WTC11 (cell line): ENCODE measurements around the gene FAM110A. TPM values are rescaled to one million over a fixed set of nuclear protein-coding genes. Genes with fewer than 3 reads are reported as not detected.

Source experiments
- ATAC-seq: fragments of 200-7000 bp; cut with Tn5 transposase; 2 replicates; pipeline ENCODE4 v1.10.0; 2021; ENCODE audit warnings: mild to moderate bottlenecking, moderate library complexity
- CTCF ChIA-PET: fragments of 300-600 bp; sonication (Branson Sonifier 250); formaldehyde crosslinking; loops from one replicate; lab custom pipeline; 2021; ENCODE audit warnings: antibody characterized with exemption; lab: Charles Lee
- POLR2A ChIA-PET: fragments of 350-600 bp; sonication (Branson Sonifier 250); formaldehyde crosslinking; loops from one replicate; lab custom pipeline; 2021; ENCODE audit warnings: antibody characterized with exemption; lab: Charles Lee
- DNase-seq: peaks from one replicate; pipeline ENCODE4 v3.0.0; 2021; ENCODE audit warnings: low spot score
- H3K27ac Mint-ChIP-seq: 2 replicates; pipeline ENCODE4 v1.8.0; 2021; ENCODE audit warnings: mixed read lengths
- H3K27me3 Mint-ChIP-seq: 2 replicates; pipeline ENCODE4 v1.8.0; 2021; ENCODE audit warnings: low read depth, mild to moderate bottlenecking, moderate library complexity, mixed read lengths
- H3K36me3 Mint-ChIP-seq: 2 replicates; pipeline ENCODE4 v1.8.0; 2021; ENCODE audit warnings: mixed read lengths
- H3K4me1 Mint-ChIP-seq: 2 replicates; pipeline ENCODE4 v1.8.0; 2022; ENCODE audit warnings: mixed read lengths
- H3K4me3 Mint-ChIP-seq: 2 replicates; pipeline ENCODE4 v1.8.0; 2021; ENCODE audit warnings: mild to moderate bottlenecking, moderate library complexity, mixed read lengths
- H3K9me3 Mint-ChIP-seq: 2 replicates; pipeline ENCODE4 v1.8.0; 2021; ENCODE audit warnings: mixed read lengths
- CREM ChIP-seq: sonication (generic); formaldehyde crosslinking; IDR thresholded peaks from 2 replicates; pipeline ENCODE4 v1.8.1; 2022; ENCODE audit warnings: mild to moderate bottlenecking, missing genetic modification reagents, moderate library complexity
- ELF4 ChIP-seq: sonication (generic); formaldehyde crosslinking; IDR thresholded peaks from 2 replicates; pipeline ENCODE4 v1.8.1; 2022; ENCODE audit warnings: low read depth, mild to moderate bottlenecking, moderate library complexity, missing genetic modification reagents
- EMX1 ChIP-seq: fragments of 250-450 bp; sonication (Bioruptor Pico); IDR thresholded peaks from 2 replicates; pipeline ENCODE4 v1.8.0; 2021; ENCODE audit warnings: mild to moderate bottlenecking
- ESRRA ChIP-seq: sonication (generic); formaldehyde crosslinking; IDR thresholded peaks from 2 replicates; pipeline ENCODE4 v1.8.1; 2022; ENCODE audit warnings: mild to moderate bottlenecking, missing genetic modification reagents, borderline replicate concordance
- ETV6 ChIP-seq: sonication (generic); formaldehyde crosslinking; IDR thresholded peaks from 2 replicates; pipeline ENCODE4 v1.8.1; 2022; ENCODE audit warnings: mild to moderate bottlenecking, missing genetic modification reagents
- GRHL2 ChIP-seq: fragments of 250-450 bp; sonication (Bioruptor Pico); IDR thresholded peaks from 2 replicates; pipeline ENCODE4 v1.8.0; 2022; ENCODE audit warnings: mild to moderate bottlenecking, moderate library complexity; ENCODE audit not compliant: insufficient replicate concordance, severe bottlenecking
- GTF2I ChIP-seq: fragments of 250-450 bp; sonication (Bioruptor Pico); conservative IDR thresholded peaks from 2 replicates; pipeline ENCODE4 v1.4.0; 2021; ENCODE audit warnings: mild to moderate bottlenecking
- JAZF1 ChIP-seq: fragments of 250-450 bp; sonication (Bioruptor Pico); IDR thresholded peaks from 2 replicates; pipeline ENCODE4 v1.9.0; 2021; ENCODE audit warnings: moderate library complexity, mild to moderate bottlenecking, inconsistent platforms
- PRRX2 ChIP-seq: fragments of 250-450 bp; sonication (Bioruptor Pico); IDR thresholded peaks from 2 replicates; pipeline ENCODE4 v1.8.0; 2021; ENCODE audit warnings: mild to moderate bottlenecking
- RORB ChIP-seq: fragments of 250-450 bp; sonication (Bioruptor Pico); IDR thresholded peaks from 2 replicates; pipeline ENCODE4 v1.9.0; 2021; ENCODE audit warnings: mild to moderate bottlenecking
- ZBTB21 ChIP-seq: sonication (generic); formaldehyde crosslinking; IDR thresholded peaks from 2 replicates; pipeline ENCODE4 v1.8.1; 2023; ENCODE audit warnings: mild to moderate bottlenecking, missing genetic modification reagents, borderline replicate concordance
- ZNF138 ChIP-seq: sonication (generic); formaldehyde crosslinking; conservative IDR thresholded peaks from 2 replicates; pipeline ENCODE4 v1.8.1; 2022; ENCODE audit warnings: mild to moderate bottlenecking, moderate library complexity, missing genetic modification reagents
- ZNF232 ChIP-seq: sonication (generic); formaldehyde crosslinking; IDR thresholded peaks from 2 replicates; pipeline ENCODE4 v1.8.0; 2022; ENCODE audit warnings: mild to moderate bottlenecking, missing genetic modification reagents
- ZNF263 ChIP-seq: sonication (generic); formaldehyde crosslinking; IDR thresholded peaks from 2 replicates; pipeline ENCODE4 v1.8.1; 2022; ENCODE audit warnings: low read depth, mild to moderate bottlenecking, moderate library complexity, missing genetic modification reagents
- ZNF281 ChIP-seq: sonication (generic); formaldehyde crosslinking; IDR thresholded peaks from 2 replicates; pipeline ENCODE4 v1.8.0; 2023; ENCODE audit warnings: mild to moderate bottlenecking, missing genetic modification reagents
- ZNF671 ChIP-seq: fragments of 250-450 bp; sonication (Bioruptor Pico); IDR thresholded peaks from 2 replicates; pipeline ENCODE4 v1.8.0; 2021; ENCODE audit warnings: mild to moderate bottlenecking
- total RNA-seq: library from RNA; stranded (reverse); gene quantifications from 3 replicates; pipeline ENCODE4 v1.2.3, GENCODE V29; 2021
- TF ChIP-seq, protein P1 (sequence below): sonication (generic); formaldehyde crosslinking; IDR thresholded peaks from 2 replicates; pipeline ENCODE4 v1.8.1; 2022; ENCODE audit warnings: low read depth, missing genetic modification reagents, borderline replicate concordance
- TF ChIP-seq, protein P2 (sequence below): sonication (generic); formaldehyde crosslinking; IDR thresholded peaks from 2 replicates; pipeline ENCODE4 v1.8.0; 2023; ENCODE audit warnings: missing genetic modification reagents, mild to moderate bottlenecking, borderline replicate concordance
- TF ChIP-seq, protein P3 (sequence below): sonication (generic); formaldehyde crosslinking; conservative IDR thresholded peaks from 2 replicates; pipeline ENCODE4 v1.8.1; 2022; ENCODE audit warnings: mild to moderate bottlenecking, missing genetic modification reagents
- TF ChIP-seq, protein P4 (sequence below): sonication (generic); formaldehyde crosslinking; IDR thresholded peaks from 2 replicates; pipeline ENCODE4 v1.8.1; 2022; ENCODE audit warnings: mild to moderate bottlenecking, moderate library complexity, missing genetic modification reagents
- TF ChIP-seq, protein P5 (sequence below): sonication (generic); formaldehyde crosslinking; IDR thresholded peaks from 2 replicates; pipeline ENCODE4 v1.8.1; 2023; ENCODE audit warnings: mild to moderate bottlenecking, missing genetic modification reagents
- TF ChIP-seq, protein P6 (sequence below): fragments of 250-450 bp; sonication (Bioruptor Pico); IDR thresholded peaks from 2 replicates; pipeline ENCODE4 v2.1.2; 2022; ENCODE audit warnings: mild to moderate bottlenecking, moderate library complexity

Gene FAM110A
- total RNA-seq, 1 experiment from 2014 or later = 18.8 TPM

DNA sequence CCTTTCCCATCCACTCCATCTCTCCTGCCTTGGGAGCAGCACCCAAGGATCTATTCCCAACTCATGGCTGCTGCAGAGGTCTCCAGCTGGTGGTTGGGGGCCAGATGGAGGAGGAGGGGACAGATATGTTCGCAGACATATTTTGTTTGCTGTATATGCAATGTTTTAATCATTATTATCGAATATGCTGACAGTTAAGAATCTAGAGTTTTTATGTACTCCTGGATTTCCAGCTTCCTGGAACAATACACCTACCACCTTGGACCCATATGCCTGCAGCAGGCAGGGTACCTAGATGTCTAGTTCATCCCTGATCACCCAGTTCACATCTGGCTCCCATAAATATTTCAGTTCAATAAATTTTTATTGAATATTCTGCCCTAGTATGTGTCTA is 9.0 kb downstream of the FAM110A start:
- ChIA-PET CTCF (interaction anchor here (0.6 to 1.2 kb wide), 3 partner anchors 30 to 293 kb away, joined by 3 to 4 read pairs (median 3); no protein-coding TSS in a partner anchor), POLR2A (interaction anchor here (1.3 kb wide), 1 partner anchor 9 kb away, joined by 3 read pairs; the partner anchor contains the start of gene FAM110A)
- Mint-ChIP-seq H3K9me3 (peaks cover 9% of the 10 kb centered on the region), H3K4me1 (peaks cover 44% of the 10 kb centered on the region), H3K27ac (no peak overlapping the region), H3K27me3 (peaks cover 13% of the 10 kb centered on the region), H3K4me3 (peak overlapping the region; percentile 82), H3K36me3 (peaks cover 1% of the 10 kb centered on the region)
- no peak for ATAC-seq
- DNase-seq = no peak
- no peak for TF ChIP-seq ZNF281 (CRISPR knock-in tag)
- no peak for TF ChIP-seq ESRRA (CRISPR knock-in tag)
- TF ChIP-seq, protein P1, sequence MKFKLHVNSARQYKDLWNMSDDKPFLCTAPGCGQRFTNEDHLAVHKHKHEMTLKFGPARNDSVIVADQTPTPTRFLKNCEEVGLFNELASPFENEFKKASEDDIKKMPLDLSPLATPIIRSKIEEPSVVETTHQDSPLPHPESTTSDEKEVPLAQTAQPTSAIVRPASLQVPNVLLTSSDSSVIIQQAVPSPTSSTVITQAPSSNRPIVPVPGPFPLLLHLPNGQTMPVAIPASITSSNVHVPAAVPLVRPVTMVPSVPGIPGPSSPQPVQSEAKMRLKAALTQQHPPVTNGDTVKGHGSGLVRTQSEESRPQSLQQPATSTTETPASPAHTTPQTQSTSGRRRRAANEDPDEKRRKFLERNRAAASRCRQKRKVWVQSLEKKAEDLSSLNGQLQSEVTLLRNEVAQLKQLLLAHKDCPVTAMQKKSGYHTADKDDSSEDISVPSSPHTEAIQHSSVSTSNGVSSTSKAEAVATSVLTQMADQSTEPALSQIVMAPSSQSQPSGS (CRISPR knock-in tag) = no peak
- TF ChIP-seq ZNF671 (CRISPR knock-in tag) = no peak
- TF ChIP-seq, protein P2, sequence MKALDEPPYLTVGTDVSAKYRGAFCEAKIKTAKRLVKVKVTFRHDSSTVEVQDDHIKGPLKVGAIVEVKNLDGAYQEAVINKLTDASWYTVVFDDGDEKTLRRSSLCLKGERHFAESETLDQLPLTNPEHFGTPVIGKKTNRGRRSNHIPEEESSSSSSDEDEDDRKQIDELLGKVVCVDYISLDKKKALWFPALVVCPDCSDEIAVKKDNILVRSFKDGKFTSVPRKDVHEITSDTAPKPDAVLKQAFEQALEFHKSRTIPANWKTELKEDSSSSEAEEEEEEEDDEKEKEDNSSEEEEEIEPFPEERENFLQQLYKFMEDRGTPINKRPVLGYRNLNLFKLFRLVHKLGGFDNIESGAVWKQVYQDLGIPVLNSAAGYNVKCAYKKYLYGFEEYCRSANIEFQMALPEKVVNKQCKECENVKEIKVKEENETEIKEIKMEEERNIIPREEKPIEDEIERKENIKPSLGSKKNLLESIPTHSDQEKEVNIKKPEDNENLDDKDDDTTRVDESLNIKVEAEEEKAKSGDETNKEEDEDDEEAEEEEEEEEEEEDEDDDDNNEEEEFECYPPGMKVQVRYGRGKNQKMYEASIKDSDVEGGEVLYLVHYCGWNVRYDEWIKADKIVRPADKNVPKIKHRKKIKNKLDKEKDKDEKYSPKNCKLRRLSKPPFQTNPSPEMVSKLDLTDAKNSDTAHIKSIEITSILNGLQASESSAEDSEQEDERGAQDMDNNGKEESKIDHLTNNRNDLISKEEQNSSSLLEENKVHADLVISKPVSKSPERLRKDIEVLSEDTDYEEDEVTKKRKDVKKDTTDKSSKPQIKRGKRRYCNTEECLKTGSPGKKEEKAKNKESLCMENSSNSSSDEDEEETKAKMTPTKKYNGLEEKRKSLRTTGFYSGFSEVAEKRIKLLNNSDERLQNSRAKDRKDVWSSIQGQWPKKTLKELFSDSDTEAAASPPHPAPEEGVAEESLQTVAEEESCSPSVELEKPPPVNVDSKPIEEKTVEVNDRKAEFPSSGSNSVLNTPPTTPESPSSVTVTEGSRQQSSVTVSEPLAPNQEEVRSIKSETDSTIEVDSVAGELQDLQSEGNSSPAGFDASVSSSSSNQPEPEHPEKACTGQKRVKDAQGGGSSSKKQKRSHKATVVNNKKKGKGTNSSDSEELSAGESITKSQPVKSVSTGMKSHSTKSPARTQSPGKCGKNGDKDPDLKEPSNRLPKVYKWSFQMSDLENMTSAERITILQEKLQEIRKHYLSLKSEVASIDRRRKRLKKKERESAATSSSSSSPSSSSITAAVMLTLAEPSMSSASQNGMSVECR = no peak
- no peak for TF ChIP-seq CREM (CRISPR knock-in tag)
- TF ChIP-seq GRHL2 (CRISPR knock-in tag) = no peak
- TF ChIP-seq JAZF1 (CRISPR knock-in tag) = no peak
- no peak for TF ChIP-seq ETV6
- TF ChIP-seq, protein P3, sequence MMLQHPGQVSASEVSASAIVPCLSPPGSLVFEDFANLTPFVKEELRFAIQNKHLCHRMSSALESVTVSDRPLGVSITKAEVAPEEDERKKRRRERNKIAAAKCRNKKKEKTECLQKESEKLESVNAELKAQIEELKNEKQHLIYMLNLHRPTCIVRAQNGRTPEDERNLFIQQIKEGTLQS (CRISPR knock-in tag) = no peak
- no peak for TF ChIP-seq RORB (CRISPR knock-in tag)
- TF ChIP-seq EMX1 (CRISPR knock-in tag) = no peak
- no peak for TF ChIP-seq PRRX2 (CRISPR knock-in tag)
- no peak for TF ChIP-seq GTF2I (CRISPR knock-in tag)

DNA sequence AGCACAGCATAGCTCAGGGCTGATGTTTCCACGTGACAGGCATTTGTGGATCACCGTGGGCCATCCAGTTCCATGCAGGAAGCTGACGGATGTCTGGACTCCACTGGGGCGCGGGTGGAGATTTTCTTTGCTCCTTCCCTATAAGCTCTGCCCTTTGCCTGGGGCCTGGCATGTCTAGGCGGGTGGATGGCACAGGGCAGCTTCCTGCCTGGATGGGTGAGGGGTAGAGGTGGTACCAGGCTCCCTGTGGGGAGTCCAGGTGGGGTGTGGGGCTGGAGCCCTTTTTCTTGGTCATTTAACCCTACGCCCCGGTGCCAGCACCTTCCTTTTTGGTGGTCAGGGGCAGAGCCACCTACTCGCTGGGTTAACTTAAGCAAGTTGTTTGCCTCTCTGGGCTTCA is 10.4 kb downstream of the FAM110A start:
- Mint-ChIP-seq H3K4me1 (peaks cover 44% of the 10 kb centered on the region), H3K4me3 (no peak overlapping the region), H3K9me3 (no peaks in the 10 kb centered on the region), H3K36me3 (no peaks in the 10 kb centered on the region; the same call in 1 of the 2 replicates), H3K27ac (no peak overlapping the region), H3K27me3 (peaks cover 12% of the 10 kb centered on the region)
- DNase-seq (no peak), ATAC-seq (no peak)
- CTCF ChIA-PET = interaction anchor here (1.1 to 2.0 kb wide), 6 partner anchors 10 to 68 kb away, joined by 3 to 10 read pairs (median 6); partner anchors contain the start of gene FAM110A
- POLR2A ChIA-PET = interaction anchor here (0.7 to 1.3 kb wide), 4 partner anchors 11 to 855 kb away, joined by 3 to 4 read pairs (median 4); partner anchors contain the start of gene FAM110A
- TF ChIP-seq, protein P4, sequence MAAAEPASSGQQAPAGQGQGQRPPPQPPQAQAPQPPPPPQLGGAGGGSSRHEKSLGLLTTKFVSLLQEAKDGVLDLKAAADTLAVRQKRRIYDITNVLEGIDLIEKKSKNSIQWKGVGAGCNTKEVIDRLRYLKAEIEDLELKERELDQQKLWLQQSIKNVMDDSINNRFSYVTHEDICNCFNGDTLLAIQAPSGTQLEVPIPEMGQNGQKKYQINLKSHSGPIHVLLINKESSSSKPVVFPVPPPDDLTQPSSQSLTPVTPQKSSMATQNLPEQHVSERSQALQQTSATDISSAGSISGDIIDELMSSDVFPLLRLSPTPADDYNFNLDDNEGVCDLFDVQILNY (CRISPR knock-in tag) = no peak
- TF ChIP-seq ELF4 (CRISPR knock-in tag) = no peak
- TF ChIP-seq, protein P5, sequence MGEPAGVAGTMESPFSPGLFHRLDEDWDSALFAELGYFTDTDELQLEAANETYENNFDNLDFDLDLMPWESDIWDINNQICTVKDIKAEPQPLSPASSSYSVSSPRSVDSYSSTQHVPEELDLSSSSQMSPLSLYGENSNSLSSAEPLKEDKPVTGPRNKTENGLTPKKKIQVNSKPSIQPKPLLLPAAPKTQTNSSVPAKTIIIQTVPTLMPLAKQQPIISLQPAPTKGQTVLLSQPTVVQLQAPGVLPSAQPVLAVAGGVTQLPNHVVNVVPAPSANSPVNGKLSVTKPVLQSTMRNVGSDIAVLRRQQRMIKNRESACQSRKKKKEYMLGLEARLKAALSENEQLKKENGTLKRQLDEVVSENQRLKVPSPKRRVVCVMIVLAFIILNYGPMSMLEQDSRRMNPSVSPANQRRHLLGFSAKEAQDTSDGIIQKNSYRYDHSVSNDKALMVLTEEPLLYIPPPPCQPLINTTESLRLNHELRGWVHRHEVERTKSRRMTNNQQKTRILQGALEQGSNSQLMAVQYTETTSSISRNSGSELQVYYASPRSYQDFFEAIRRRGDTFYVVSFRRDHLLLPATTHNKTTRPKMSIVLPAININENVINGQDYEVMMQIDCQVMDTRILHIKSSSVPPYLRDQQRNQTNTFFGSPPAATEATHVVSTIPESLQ (CRISPR knock-in tag) = no peak
- no peak for TF ChIP-seq ZBTB21 (CRISPR knock-in tag)
- no peak for TF ChIP-seq ZNF232 (CRISPR knock-in tag)
- TF ChIP-seq ZNF263 = no peak
- TF ChIP-seq, protein P3 (CRISPR knock-in tag) = no peak
- TF ChIP-seq ZNF138 (CRISPR knock-in tag) = no peak
- TF ChIP-seq GTF2I (CRISPR knock-in tag) = no peak
- TF ChIP-seq, protein P6, sequence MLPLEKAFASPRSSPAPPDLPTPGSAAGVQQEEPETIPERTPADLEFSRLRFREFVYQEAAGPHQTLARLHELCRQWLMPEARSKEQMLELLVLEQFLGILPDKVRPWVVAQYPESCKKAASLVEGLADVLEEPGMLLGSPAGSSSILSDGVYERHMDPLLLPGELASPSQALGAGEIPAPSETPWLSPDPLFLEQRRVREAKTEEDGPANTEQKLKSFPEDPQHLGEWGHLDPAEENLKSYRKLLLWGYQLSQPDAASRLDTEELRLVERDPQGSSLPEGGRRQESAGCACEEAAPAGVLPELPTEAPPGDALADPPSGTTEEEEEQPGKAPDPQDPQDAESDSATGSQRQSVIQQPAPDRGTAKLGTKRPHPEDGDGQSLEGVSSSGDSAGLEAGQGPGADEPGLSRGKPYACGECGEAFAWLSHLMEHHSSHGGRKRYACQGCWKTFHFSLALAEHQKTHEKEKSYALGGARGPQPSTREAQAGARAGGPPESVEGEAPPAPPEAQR (CRISPR knock-in tag) = no peak
